T-cell (primary cell): Measurements from ENCODE around the gene RHBDD2. TPM values are rescaled to one million over a fixed set of nuclear protein-coding genes. Genes with fewer than 3 reads are reported as not detected.

ENCODE experiments used
- ATAC-seq, 4 experiments: fragments of 200-7000 bp in 3 of 4; fragments of 150-1000 bp in 1 of 4; cut with Tn5 transposase; replicated peaks in 1 of 4; 1 replicate in 3 of 4; 2 replicates in 1 of 4; pipeline ENCODE4 v1.10.0; 2021; ENCODE audit warnings: moderate library complexity in 3 of 4, mild to moderate bottlenecking in 2 of 4, moderate number of reproducible peaks in 1 of 4
- CTCF ChIA-PET, 2 donors: fragments of 300-600 bp; sonication (Branson Sonifier 250); formaldehyde crosslinking; loops; one replicate each; lab custom pipeline; 2022; ENCODE audit warnings: antibody characterized with exemption in 2 of 2; lab: Charles Lee
- POLR2A ChIA-PET, 2 donors: fragments of 300-600 bp; sonication (Branson Sonifier 250); formaldehyde crosslinking; loops; one replicate each; lab custom pipeline; 2022; ENCODE audit warnings: antibody characterized with exemption in 2 of 2; lab: Charles Lee
- DNase-seq, 35 experiments: peaks; one replicate each; pipeline versions ENCODE4 v3.0.0 to v3.0.0-alpha.2; 2013 to 2023
- H3K27ac ChIP-seq: one replicate; pipeline ENCODE4 v1.5.1; 2013; ENCODE audit warnings: low read length
- H3K27me3 ChIP-seq, 2 experiments: replicated peaks in 1 of 2; 1 replicate in 1 of 2; 2 replicates in 1 of 2; pipeline versions ENCODE4 v1.6.1 to v1.7.0; 2013; ENCODE audit warnings: low read length in 1 of 2, mixed read lengths in 1 of 2; ENCODE audit not compliant: control insufficient read depth in 2 of 2, insufficient read depth in 2 of 2; ENCODE audit errors: extremely low read depth in 1 of 2
- H3K36me3 ChIP-seq, 2 donors: 1 replicate in 1 of 2; 2 replicates in 1 of 2; pipeline versions ENCODE4 v1.6.1 to v1.7.0; 2013; ENCODE audit warnings: low read length in 1 of 2; ENCODE audit not compliant: control insufficient read depth in 2 of 2, insufficient read depth in 1 of 2; ENCODE audit errors: extremely low read depth in 1 of 2
- H3K4me1 ChIP-seq, 2 experiments: 1 replicate in 1 of 2; 2 replicates in 1 of 2; pipeline versions ENCODE4 v1.6.1 to v1.7.0; 2013; ENCODE audit warnings: low read length in 2 of 2, mixed read lengths in 1 of 2; ENCODE audit not compliant: insufficient read depth in 2 of 2, control insufficient read depth in 1 of 2; ENCODE audit errors: extremely low read depth in 1 of 2
- H3K4me3 ChIP-seq, 2 donors: 1 replicate in 1 of 2; 2 replicates in 1 of 2; pipeline versions ENCODE4 v1.5.1 to v1.7.0; 2013; ENCODE audit warnings: mild to moderate bottlenecking in 2 of 2, low read length in 1 of 2, moderate library complexity in 1 of 2; ENCODE audit not compliant: control insufficient read depth in 1 of 2; ENCODE audit errors: extremely low read depth in 1 of 2
- H3K9me3 ChIP-seq: 2 replicates; pipeline ENCODE4 v1.7.0; 2013
- H3K27ac Mint-ChIP-seq, 2 donors: one replicate each; pipeline ENCODE4 v1.8.0; 2020 to 2021; ENCODE audit warnings: mild to moderate bottlenecking in 2 of 2, mixed read lengths in 2 of 2
- H3K27me3 Mint-ChIP-seq, 2 donors: one replicate each; pipeline ENCODE4 v1.8.0; 2021 to 2022; ENCODE audit warnings: mixed read lengths in 2 of 2
- H3K36me3 Mint-ChIP-seq: one replicate; pipeline ENCODE4 v1.8.0; 2021; ENCODE audit warnings: mixed read lengths
- H3K4me1 Mint-ChIP-seq, 3 donors: one replicate each; pipeline ENCODE4 v1.8.0; 2020 to 2022; ENCODE audit warnings: mixed read lengths in 3 of 3, mild to moderate bottlenecking in 1 of 3
- H3K4me3 Mint-ChIP-seq, 3 donors: one replicate each; pipeline ENCODE4 v1.8.0; 2020 to 2022; ENCODE audit warnings: mild to moderate bottlenecking in 3 of 3, mixed read lengths in 3 of 3, moderate library complexity in 3 of 3
- H3K9me3 Mint-ChIP-seq, 3 donors: one replicate each; pipeline ENCODE4 v1.8.0; 2020 to 2022; ENCODE audit warnings: mixed read lengths in 3 of 3
- WGBS: methylation state at CpG from one replicate; pipeline ENCODE4 v1.1.5; 2013; ENCODE audit warnings: missing lambda C conversion rate; ENCODE audit not compliant: insufficient coverage; 5-methylcytosine and 5-hydroxymethylcytosine counted together
- total RNA-seq, 35 experiments: library from RNA in 6 of 35; stranded (reverse) in 6 of 35; fragments of 120-200 nt in 1 of 35; gene quantifications; one replicate each; pipeline versions ENCODE4 v1.2.1 to v1.2.4 and lab custom pipeline; 2013 to 2026

Gene RHBDD2
- total RNA-seq, 5 donors from 2014 or later (not counting 1 experiment from before 2014, with no cell fraction given): 46.7 to 110 (median 59.4) TPM

GRCh38 chr7:75876126-75876881 lies 2.5 kb upstream of the RHBDD2 start:
- Histone ChIP-seq H3K9me3 (no peaks in the 10 kb centered on the region), H3K36me3 (peaks cover 0 to 2% of the 10 kb centered on the region in 2 donors), H3K27me3 (no peaks in the 10 kb centered on the region), H3K4me3 (no peak overlapping the region), H3K27ac (no peak overlapping the region), H3K4me1 (peaks cover 15 to 23% of the 10 kb centered on the region in 2 experiments)
- no peak overlapping the region for H3K27ac Mint-ChIP-seq
- H3K4me3 Mint-ChIP-seq: no peak overlapping the region
- H3K4me1 Mint-ChIP-seq: peaks cover 25 to 29% (median 28%) of the 10 kb centered on the region in 3 donors
- CTCF ChIA-PET: no interaction called here
- WGBS: 98% methylated on average over 4 of the region's 11 CpGs
- POLR2A ChIA-PET: interaction anchor here in 1 of 2 donors (0.6 kb wide), 1 partner anchor 10 kb away, joined by 3 read pairs; no protein-coding TSS in a partner anchor
- H3K36me3 Mint-ChIP-seq: peaks cover 2% of the 10 kb centered on the region
- DNase-seq (no peak), ATAC-seq (no peak)
- H3K27me3 Mint-ChIP-seq: no peaks in the 10 kb centered on the region
- H3K9me3 Mint-ChIP-seq: no peaks in the 10 kb centered on the region

GRCh38 chr7:75878312-75878768 lies 494 bp upstream of the RHBDD2 start:
- H3K36me3 Mint-ChIP-seq: peaks cover 16% of the 10 kb centered on the region
- Histone ChIP-seq H3K4me3 (peak overlapping the region; percentile 35 to 60), H3K36me3 (peaks cover 17 to 20% of the 10 kb centered on the region in 2 donors), H3K4me1 (peaks cover 15 to 34% of the 10 kb centered on the region in 2 experiments), H3K27me3 (no peaks in the 10 kb centered on the region), H3K27ac (peak overlapping the region; percentile 82), H3K9me3 (no peaks in the 10 kb centered on the region)
- DNase-seq: no peak
- ChIA-PET CTCF (interaction anchor here (0.6 to 1.0 kb wide), 3 partner anchors 12 to 38 kb away, joined by 3 to 5 read pairs (median 4); no protein-coding TSS in a partner anchor), POLR2A (interaction anchor here (0.5 to 1.5 kb wide), 7 partner anchors 25 to 139 kb away, joined by 3 to 12 read pairs (median 4); partner anchors contain the start of gene HIP1 (in 1 of the 2))
- peak in 2 of 4 experiments; percentile 41 to 50 for ATAC-seq
- 46% methylated on average over 3 of the region's 10 CpGs for WGBS
- H3K27ac Mint-ChIP-seq: peak overlapping the region; percentile 92 to 93
- peak overlapping the region; percentile 96 to 99 (median 97) for H3K4me3 Mint-ChIP-seq
- peaks cover 30 to 43% (median 40%) of the 10 kb centered on the region in 3 donors for H3K4me1 Mint-ChIP-seq
- no peaks in the 10 kb centered on the region for H3K9me3 Mint-ChIP-seq
- H3K27me3 Mint-ChIP-seq: no peaks in the 10 kb centered on the region

GRCh38 chr7:75879771-75880184 lies 944 bp downstream of the RHBDD2 start:
- H3K4me3 Mint-ChIP-seq: peak overlapping the region; percentile 96 to 99 (median 97)
- H3K9me3 Mint-ChIP-seq: no peaks in the 10 kb centered on the region
- Histone ChIP-seq H3K27me3 (no peaks in the 10 kb centered on the region), H3K27ac (peak overlapping the region; percentile 21), H3K36me3 (peaks cover 19 to 34% of the 10 kb centered on the region in 2 donors), H3K4me1 (peaks cover 15 to 34% of the 10 kb centered on the region in 2 experiments), H3K4me3 (peak overlapping the region; percentile 77 to 97), H3K9me3 (no peaks in the 10 kb centered on the region)
- H3K27me3 Mint-ChIP-seq: no peaks in the 10 kb centered on the region
- no CpG with 5 or more reads among the region's 8 CpGs for WGBS
- peaks cover 23% of the 10 kb centered on the region for H3K36me3 Mint-ChIP-seq
- peak in 1 of 4 experiments; percentile 38 for ATAC-seq
- ChIA-PET CTCF (no interaction called here), POLR2A (interaction anchor here in 1 of 2 donors (0.5 to 0.7 kb wide), 3 partner anchors 34 to 129 kb away, joined by 3 to 4 read pairs (median 4); no protein-coding TSS in a partner anchor)
- H3K4me1 Mint-ChIP-seq: peaks cover 30 to 43% (median 40%) of the 10 kb centered on the region in 3 donors
- peak overlapping the region; percentile 91 to 93 for H3K27ac Mint-ChIP-seq
- peak in 28 of 35 experiments; percentile 17 to 80 (median 44) for DNase-seq

GRCh38 chr7:75880242-75880641 lies 1.4 kb downstream of the RHBDD2 start:
- no peaks in the 10 kb centered on the region for H3K27me3 ChIP-seq
- peak overlapping the region in 1 of 2 donors; percentile 97 for H3K4me3 ChIP-seq
- H3K9me3 ChIP-seq: no peaks in the 10 kb centered on the region
- peaks cover 30 to 43% (median 40%) of the 10 kb centered on the region in 3 donors for H3K4me1 Mint-ChIP-seq
- no peaks in the 10 kb centered on the region for H3K27me3 Mint-ChIP-seq
- H3K36me3 ChIP-seq: peaks cover 21 to 38% of the 10 kb centered on the region in 2 donors
- CTCF ChIA-PET: no interaction called here
- peak overlapping the region; percentile 96 to 99 (median 97) for H3K4me3 Mint-ChIP-seq
- peaks cover 23% of the 10 kb centered on the region for H3K36me3 Mint-ChIP-seq
- peak in 1 of 4 experiments; percentile 9 for ATAC-seq
- peak in 2 of 35 experiments; percentile 36 to 37 for DNase-seq
- POLR2A ChIA-PET: interaction anchor here in 1 of 2 donors (0.5 to 0.7 kb wide), 2 partner anchors 34 to 36 kb away, joined by 3 to 4 read pairs; no protein-coding TSS in a partner anchor
- H3K4me1 ChIP-seq: peaks cover 15 to 34% of the 10 kb centered on the region in 2 experiments
- 80% methylated on average over 1 of the region's 4 CpGs for WGBS
- peak overlapping the region; percentile 46 for H3K27ac ChIP-seq
- peak overlapping the region; percentile 91 to 93 for H3K27ac Mint-ChIP-seq
- H3K9me3 Mint-ChIP-seq: no peaks in the 10 kb centered on the region

GRCh38 chr7:75881436-75882095 lies 2.7 kb downstream of the RHBDD2 start:
- CTCF ChIA-PET: no interaction called here
- peaks cover 15 to 34% of the 10 kb centered on the region in 2 experiments for H3K4me1 ChIP-seq
- no peaks in the 10 kb centered on the region for H3K9me3 ChIP-seq
- H3K4me3 ChIP-seq: no peak overlapping the region
- WGBS: 95% methylated on average over 18 of the region's 23 CpGs
- peak overlapping the region in 2 of 3 donors; percentile 37 to 40 for H3K4me3 Mint-ChIP-seq
- no peak overlapping the region for H3K27ac ChIP-seq
- POLR2A ChIA-PET: no interaction called here
- DNase-seq (no peak), ATAC-seq (no peak)
- no peaks in the 10 kb centered on the region for H3K9me3 Mint-ChIP-seq
- peaks cover 30 to 43% (median 40%) of the 10 kb centered on the region in 3 donors for H3K4me1 Mint-ChIP-seq
- H3K27me3 Mint-ChIP-seq: no peaks in the 10 kb centered on the region
- H3K27me3 ChIP-seq: no peaks in the 10 kb centered on the region
- H3K36me3 Mint-ChIP-seq: peaks cover 23% of the 10 kb centered on the region
- H3K27ac Mint-ChIP-seq: peak overlapping the region in 1 of 2 donors; percentile 11
- H3K36me3 ChIP-seq: peaks cover 23 to 49% of the 10 kb centered on the region in 2 donors
